Type B pancreatic cell (in vitro differentiated cells): Measurements from ENCODE around the gene DRD2. TPM values are rescaled to one million over a fixed set of nuclear protein-coding genes. Genes with fewer than 3 reads are reported as not detected.

ENCODE experiments used
- DNase-seq: peaks from one replicate; pipeline ENCODE4 v3.0.0; 2021; ENCODE audit warnings: mixed read lengths; ENCODE audit not compliant: unreplicated experiment; ENCODE audit errors: extremely low spot score
- H3K27ac Mint-ChIP-seq: 2 replicates; pipeline ENCODE4 v1.8.0; 2021; ENCODE audit warnings: mild to moderate bottlenecking, mixed read lengths
- H3K27me3 Mint-ChIP-seq: 2 replicates; pipeline ENCODE4 v1.8.0; 2021; ENCODE audit warnings: mixed read lengths
- H3K36me3 Mint-ChIP-seq: 2 replicates; pipeline ENCODE4 v1.8.0; 2021; ENCODE audit warnings: mixed read lengths
- H3K4me1 Mint-ChIP-seq: one replicate; pipeline ENCODE4 v1.8.0; 2021; ENCODE audit warnings: mixed read lengths; ENCODE audit not compliant: unreplicated experiment
- H3K4me3 Mint-ChIP-seq: 2 replicates; pipeline ENCODE4 v1.8.0; 2021; ENCODE audit warnings: mild to moderate bottlenecking, mixed read lengths
- H3K9me3 Mint-ChIP-seq: 2 replicates; pipeline ENCODE4 v1.8.0; 2021; ENCODE audit warnings: mixed read lengths
- total RNA-seq: library from RNA; stranded (reverse); gene quantifications from 2 replicates; pipeline ENCODE4 v1.2.1, GENCODE V29; 2021; ENCODE audit warnings: low replicate concordance
- TF ChIP-seq, protein P1 (sequence below): fragments of 200-600 bp; sonication (generic); conservative IDR thresholded peaks from 2 replicates; pipeline ENCODE4 v1.5.0; 2021; ENCODE audit warnings: antibody characterized with exemption, mild to moderate bottlenecking

The DRD2 gene
- total RNA-seq, 1 donor from 2014 or later, result 3.7 TPM

GRCh38 chr11:113400631-113401230, 74.5 kb downstream of the DRD2 start:
- DNase-seq, result no peak
- H3K4me1 Mint-ChIP-seq, result peaks cover 6% of the 10 kb centered on the region
- H3K27me3 Mint-ChIP-seq, result peaks cover 25% of the 10 kb centered on the region
- no peak overlapping the region for H3K4me3 Mint-ChIP-seq
- H3K27ac Mint-ChIP-seq, result no peak overlapping the region
- no peaks in the 10 kb centered on the region for H3K36me3 Mint-ChIP-seq
- no peaks in the 10 kb centered on the region for H3K9me3 Mint-ChIP-seq
- TF ChIP-seq, protein P1, sequence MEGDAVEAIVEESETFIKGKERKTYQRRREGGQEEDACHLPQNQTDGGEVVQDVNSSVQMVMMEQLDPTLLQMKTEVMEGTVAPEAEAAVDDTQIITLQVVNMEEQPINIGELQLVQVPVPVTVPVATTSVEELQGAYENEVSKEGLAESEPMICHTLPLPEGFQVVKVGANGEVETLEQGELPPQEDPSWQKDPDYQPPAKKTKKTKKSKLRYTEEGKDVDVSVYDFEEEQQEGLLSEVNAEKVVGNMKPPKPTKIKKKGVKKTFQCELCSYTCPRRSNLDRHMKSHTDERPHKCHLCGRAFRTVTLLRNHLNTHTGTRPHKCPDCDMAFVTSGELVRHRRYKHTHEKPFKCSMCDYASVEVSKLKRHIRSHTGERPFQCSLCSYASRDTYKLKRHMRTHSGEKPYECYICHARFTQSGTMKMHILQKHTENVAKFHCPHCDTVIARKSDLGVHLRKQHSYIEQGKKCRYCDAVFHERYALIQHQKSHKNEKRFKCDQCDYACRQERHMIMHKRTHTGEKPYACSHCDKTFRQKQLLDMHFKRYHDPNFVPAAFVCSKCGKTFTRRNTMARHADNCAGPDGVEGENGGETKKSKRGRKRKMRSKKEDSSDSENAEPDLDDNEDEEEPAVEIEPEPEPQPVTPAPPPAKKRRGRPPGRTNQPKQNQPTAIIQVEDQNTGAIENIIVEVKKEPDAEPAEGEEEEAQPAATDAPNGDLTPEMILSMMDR, result no peak

DNA sequence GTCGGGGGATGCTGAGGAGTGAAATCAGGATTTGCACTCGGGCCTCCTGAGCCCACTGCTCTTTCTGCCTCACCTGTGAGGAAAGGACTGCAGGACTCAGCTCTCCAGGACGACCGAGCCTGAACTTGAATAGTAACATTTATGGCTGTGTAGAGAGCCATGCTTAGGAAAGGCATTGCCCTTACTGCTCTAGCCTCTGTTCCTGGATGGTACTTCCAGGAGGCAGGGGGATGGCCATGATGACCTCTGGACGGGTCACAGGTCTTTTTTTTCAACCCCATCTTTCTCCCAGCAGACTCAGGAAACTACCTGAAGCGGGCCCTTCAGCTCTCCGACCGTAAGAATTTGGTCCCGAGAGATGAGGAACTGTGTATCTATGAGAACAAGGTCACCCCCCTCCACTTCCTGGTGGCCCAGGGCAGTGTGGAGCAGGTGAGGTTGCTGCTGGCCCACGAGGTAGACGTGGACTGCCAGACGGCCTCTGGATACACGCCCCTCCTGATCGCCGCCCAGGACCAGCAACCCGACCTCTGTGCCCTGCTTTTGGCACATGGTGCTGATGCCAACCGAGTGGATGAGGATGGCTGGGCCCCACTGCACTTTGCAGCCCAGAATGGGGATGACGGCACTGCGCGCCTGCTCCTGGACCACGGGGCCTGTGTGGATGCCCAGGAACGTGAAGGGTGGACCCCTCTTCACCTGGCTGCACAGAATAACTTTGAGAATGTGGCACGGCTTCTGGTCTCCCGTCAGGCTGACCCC, 76.3 kb downstream of the DRD2 start:
- Mint-ChIP-seq H3K4me3 (no peak overlapping the region), H3K27ac (no peak overlapping the region), H3K36me3 (no peaks in the 10 kb centered on the region), H3K27me3 (peaks cover 16% of the 10 kb centered on the region), H3K4me1 (no peaks in the 10 kb centered on the region), H3K9me3 (no peaks in the 10 kb centered on the region)
- DNase-seq, result no peak
- TF ChIP-seq, protein P1, result no peak

GRCh38 chr11:113397821-113398220, 77.4 kb downstream of the DRD2 start:
- Mint-ChIP-seq H3K27ac (no peak overlapping the region), H3K27me3 (peaks cover 8% of the 10 kb centered on the region), H3K9me3 (no peaks in the 10 kb centered on the region), H3K36me3 (no peaks in the 10 kb centered on the region), H3K4me1 (no peaks in the 10 kb centered on the region), H3K4me3 (no peak overlapping the region)
- TF ChIP-seq, protein P1, result no peak
- DNase-seq, result no peak

- H3K36me3 Mint-ChIP-seq, result no peaks in the 10 kb centered on the region
- H3K9me3 Mint-ChIP-seq, result no peaks in the 10 kb centered on the region
- DNase-seq, result no peak
- H3K27me3 Mint-ChIP-seq, result peaks cover 7% of the 10 kb centered on the region
- no peak overlapping the region for H3K4me3 Mint-ChIP-seq
- TF ChIP-seq, protein P1, result no peak
- no peak overlapping the region for H3K27ac Mint-ChIP-seq
- H3K4me1 Mint-ChIP-seq, result no peaks in the 10 kb centered on the region
Measured at GRCh38 chr11:113397212-113397611, 78.0 kb downstream of the DRD2 start.

- TF ChIP-seq, protein P1, result no peak
- H3K27ac Mint-ChIP-seq, result no peak overlapping the region
- no peak overlapping the region for H3K4me3 Mint-ChIP-seq
- no peaks in the 10 kb centered on the region for H3K9me3 Mint-ChIP-seq
- H3K36me3 Mint-ChIP-seq, result no peaks in the 10 kb centered on the region
- DNase-seq, result no peak
- peaks cover 7% of the 10 kb centered on the region for H3K27me3 Mint-ChIP-seq
- H3K4me1 Mint-ChIP-seq, result no peaks in the 10 kb centered on the region
Measured at GRCh38 chr11:113396690-113397089, 78.5 kb downstream of the DRD2 start.
